Measurements from ENCODE around the gene CAPRIN2. TPM values are rescaled to one million over a fixed set of nuclear protein-coding genes. Genes with fewer than 3 reads are reported as not detected.

The CAPRIN2 gene
- total RNA-seq, 6 donors from 2014 or later, result 14.3 to 116 (median 31.1) TPM

DNA sequence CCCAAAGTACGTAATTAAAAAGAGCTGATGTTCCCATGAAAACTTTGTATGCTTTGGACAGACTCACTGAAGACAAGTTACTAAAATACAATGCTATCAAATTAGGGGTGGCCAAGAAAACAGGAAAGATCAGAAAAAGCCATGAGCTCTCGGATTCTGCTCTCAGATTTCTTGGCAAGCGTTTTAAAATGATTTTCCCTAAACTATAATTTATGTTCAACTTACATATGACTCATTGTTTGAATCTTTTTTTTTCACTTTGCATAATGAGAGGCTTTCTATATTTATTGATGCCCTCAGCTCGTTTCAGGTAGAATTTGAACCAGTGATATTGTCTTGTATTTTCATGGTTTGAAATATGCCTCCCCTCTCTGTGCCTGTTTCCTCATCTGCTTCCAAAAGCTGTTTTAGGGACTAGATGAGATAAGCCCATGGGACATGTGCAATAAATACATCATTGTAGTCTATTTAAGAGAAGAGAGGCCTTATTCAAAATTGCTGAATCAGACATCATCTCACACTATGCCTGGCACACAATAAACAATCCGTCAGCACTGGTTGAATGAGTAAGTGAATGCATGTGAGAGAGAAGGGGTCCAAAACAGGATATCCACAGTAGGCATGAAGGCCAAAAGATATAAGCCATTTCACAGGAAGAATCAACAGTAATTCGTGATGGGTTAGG, 54.4 kb downstream of the CAPRIN2 start:
- no peaks in the 10 kb centered on the region for H3K36me3 ChIP-seq
- TF ChIP-seq POLR2A (IDR thresholded peaks at IDR 0.05) (no peak), EP300 (IDR thresholded peaks at IDR 0.05) (no peak), POLR2AphosphoS5 (IDR thresholded peaks at IDR 0.05) (no peak)
- TF ChIP-seq, protein P1, sequence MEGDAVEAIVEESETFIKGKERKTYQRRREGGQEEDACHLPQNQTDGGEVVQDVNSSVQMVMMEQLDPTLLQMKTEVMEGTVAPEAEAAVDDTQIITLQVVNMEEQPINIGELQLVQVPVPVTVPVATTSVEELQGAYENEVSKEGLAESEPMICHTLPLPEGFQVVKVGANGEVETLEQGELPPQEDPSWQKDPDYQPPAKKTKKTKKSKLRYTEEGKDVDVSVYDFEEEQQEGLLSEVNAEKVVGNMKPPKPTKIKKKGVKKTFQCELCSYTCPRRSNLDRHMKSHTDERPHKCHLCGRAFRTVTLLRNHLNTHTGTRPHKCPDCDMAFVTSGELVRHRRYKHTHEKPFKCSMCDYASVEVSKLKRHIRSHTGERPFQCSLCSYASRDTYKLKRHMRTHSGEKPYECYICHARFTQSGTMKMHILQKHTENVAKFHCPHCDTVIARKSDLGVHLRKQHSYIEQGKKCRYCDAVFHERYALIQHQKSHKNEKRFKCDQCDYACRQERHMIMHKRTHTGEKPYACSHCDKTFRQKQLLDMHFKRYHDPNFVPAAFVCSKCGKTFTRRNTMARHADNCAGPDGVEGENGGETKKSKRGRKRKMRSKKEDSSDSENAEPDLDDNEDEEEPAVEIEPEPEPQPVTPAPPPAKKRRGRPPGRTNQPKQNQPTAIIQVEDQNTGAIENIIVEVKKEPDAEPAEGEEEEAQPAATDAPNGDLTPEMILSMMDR (IDR thresholded peaks at IDR 0.05), result no peak
- ATAC-seq (ENCODE audit: low FRiP score in 2 of 2) (no peak), DNase-seq (no peak)
- WGBS, 2 donors, result 80 to 88% methylated on average over 6 of the region's 6 CpGs
- H3K4me1 ChIP-seq, result peaks cover 0 to 6% (median 5%) of the 10 kb centered on the region in 4 donors
- no peak overlapping the region for H3K4me3 ChIP-seq
- no peaks in the 10 kb centered on the region for H3K27me3 ChIP-seq
- H3K27ac ChIP-seq, result no peak overlapping the region
- H3K9me3 ChIP-seq, result no peaks in the 10 kb centered on the region

GRCh38 chr12:30698346-30698745, 56.4 kb downstream of the CAPRIN2 start:
- TF ChIP-seq POLR2AphosphoS5 (IDR thresholded peaks at IDR 0.05), result no peak
- TF ChIP-seq EP300 (IDR thresholded peaks at IDR 0.05), result no peak
- no peak for TF ChIP-seq POLR2A (IDR thresholded peaks at IDR 0.05)
- TF ChIP-seq, protein P1 (IDR thresholded peaks at IDR 0.05), result no peak
- ATAC-seq (ENCODE audit: low FRiP score in 2 of 2) (no peak), DNase-seq (no peak)
- peaks cover 15 to 21% (median 17%) of the 10 kb centered on the region in 4 donors for H3K4me1 ChIP-seq
- H3K27me3 ChIP-seq, result no peaks in the 10 kb centered on the region
- WGBS, 2 donors, result 84 to 95% methylated on average over 12 of the region's 12 CpGs
- no peak overlapping the region for H3K27ac ChIP-seq
- H3K4me3 ChIP-seq, result no peak overlapping the region
- no peaks in the 10 kb centered on the region for H3K9me3 ChIP-seq
- no peaks in the 10 kb centered on the region for H3K36me3 ChIP-seq

DNA sequence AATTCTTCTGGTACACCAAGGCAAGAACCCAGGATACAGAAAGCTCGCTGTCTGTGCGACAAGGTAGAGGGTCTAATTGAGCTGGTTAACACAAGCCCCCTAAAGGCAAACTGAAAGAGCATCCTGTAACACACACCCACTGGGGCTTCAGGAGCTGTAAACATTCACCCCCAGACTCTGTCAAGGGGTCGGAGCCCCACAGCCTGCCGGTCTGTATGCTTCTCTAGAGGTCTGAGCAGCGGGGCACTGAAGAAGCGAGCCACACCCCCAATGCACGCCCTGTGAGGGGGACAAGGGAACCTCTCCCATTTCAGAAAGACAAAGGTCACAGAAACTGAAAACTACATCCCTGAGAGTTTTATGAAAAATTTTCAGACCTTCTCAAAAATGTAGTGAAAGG, 57.8 kb downstream of the CAPRIN2 start:
- Histone ChIP-seq H3K4me3 (no peak overlapping the region), H3K36me3 (no peaks in the 10 kb centered on the region), H3K27ac (no peak overlapping the region), H3K9me3 (no peaks in the 10 kb centered on the region), H3K4me1 (peaks cover 24 to 27% (median 26%) of the 10 kb centered on the region in 4 donors), H3K27me3 (no peaks in the 10 kb centered on the region)
- 94 to 98% methylated on average over 5 to 7 of the region's 7 CpGs for WGBS, 2 donors
- TF ChIP-seq POLR2AphosphoS5 (IDR thresholded peaks at IDR 0.05), result no peak
- TF ChIP-seq POLR2A (IDR thresholded peaks at IDR 0.05), result no peak
- no peak for TF ChIP-seq EP300 (IDR thresholded peaks at IDR 0.05)
- TF ChIP-seq, protein P1 (IDR thresholded peaks at IDR 0.05), result no peak
- no peak for ATAC-seq (ENCODE audit: low FRiP score in 2 of 2)
- no peak for DNase-seq

DNA sequence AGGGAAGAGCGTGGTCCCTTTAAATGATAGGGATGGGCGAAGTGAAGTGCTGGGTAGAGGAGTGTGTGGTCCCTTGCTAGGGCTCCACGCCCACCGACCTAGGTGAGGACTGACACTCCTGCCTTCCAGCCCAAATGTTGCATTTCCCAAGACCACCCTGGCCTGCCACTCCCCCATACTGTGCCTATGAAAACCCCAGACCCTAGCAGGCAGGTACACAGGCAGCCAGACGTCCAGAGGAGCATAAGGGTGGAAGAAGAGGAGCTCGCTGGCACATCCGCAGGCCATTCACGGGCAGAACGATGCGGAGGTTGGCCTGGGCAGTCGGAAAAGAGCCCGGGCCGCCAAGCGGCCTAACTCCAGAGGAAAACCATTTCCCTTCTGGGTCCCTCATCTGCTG, 58.3 kb downstream of the CAPRIN2 start:
- DNase-seq, result peak in 1 of 2 donors; percentile 41
- no peaks in the 10 kb centered on the region for H3K27me3 ChIP-seq
- no peaks in the 10 kb centered on the region for H3K36me3 ChIP-seq
- TF ChIP-seq, protein P1 (IDR thresholded peaks at IDR 0.05), result no peak
- TF ChIP-seq EP300 (IDR thresholded peaks at IDR 0.05) (no peak), POLR2AphosphoS5 (IDR thresholded peaks at IDR 0.05) (no peak), POLR2A (IDR thresholded peaks at IDR 0.05) (no peak)
- no peaks in the 10 kb centered on the region for H3K9me3 ChIP-seq
- peak overlapping the region in 1 of 4 donors; percentile 82 for H3K27ac ChIP-seq
- ATAC-seq (ENCODE audit: low FRiP score in 2 of 2), result no peak
- 92 to 96% methylated on average over 11 to 14 of the region's 14 CpGs for WGBS, 2 donors
- peak overlapping the region in 3 of 4 donors; percentile 95 to 99 (median 96) for H3K4me3 ChIP-seq
- peaks cover 24 to 27% (median 26%) of the 10 kb centered on the region in 4 donors for H3K4me1 ChIP-seq

- 12 to 17% methylated on average over 3 to 6 of the region's 6 CpGs for WGBS, 2 donors
- Histone ChIP-seq H3K9me3 (no peaks in the 10 kb centered on the region), H3K4me1 (peaks cover 26 to 31% (median 27%) of the 10 kb centered on the region in 4 donors), H3K4me3 (peak overlapping the region; percentile 22 to 99 (median 96)), H3K27ac (peak overlapping the region; percentile 78 to 91 (median 86)), H3K36me3 (no peaks in the 10 kb centered on the region), H3K27me3 (no peaks in the 10 kb centered on the region)
- TF ChIP-seq, protein P1 (IDR thresholded peaks at IDR 0.05), result no peak
- TF ChIP-seq POLR2A (IDR thresholded peaks at IDR 0.05), result no peak
- TF ChIP-seq POLR2AphosphoS5 (IDR thresholded peaks at IDR 0.05), result no peak
- TF ChIP-seq EP300 (IDR thresholded peaks at IDR 0.05), result no peak
- DNase-seq, result no peak
- no peak for ATAC-seq (ENCODE audit: low FRiP score in 2 of 2)
Observed at GRCh38 chr12:30696103-30696408, 58.7 kb downstream of the CAPRIN2 start.
